Stimulated activated CD4-positive, alpha-beta T cell treated with anti-CD3 and anti-CD28 coated beads, Interleukin-12 subunit alpha, Interleukin-12 subunit beta, amount 100 ng/mL, for 4 hours (primary cell): ENCODE measurements around the gene PNMA8C.
"Not testable (repeated sequence)": the region's sequence is repeated elsewhere in the genome, so short reads cannot be mapped to it uniquely, and the experiment has no call there.

ENCODE experiments used
- DNase-seq: peaks from one replicate; pipeline ENCODE4 v3.0.0-alpha.2; 2020

Gene PNMA8C

GRCh38 chr19:46411088-46411924 lies 17.4 kb downstream of the PNMA8C start:
- DNase-seq, result no peak

DNA sequence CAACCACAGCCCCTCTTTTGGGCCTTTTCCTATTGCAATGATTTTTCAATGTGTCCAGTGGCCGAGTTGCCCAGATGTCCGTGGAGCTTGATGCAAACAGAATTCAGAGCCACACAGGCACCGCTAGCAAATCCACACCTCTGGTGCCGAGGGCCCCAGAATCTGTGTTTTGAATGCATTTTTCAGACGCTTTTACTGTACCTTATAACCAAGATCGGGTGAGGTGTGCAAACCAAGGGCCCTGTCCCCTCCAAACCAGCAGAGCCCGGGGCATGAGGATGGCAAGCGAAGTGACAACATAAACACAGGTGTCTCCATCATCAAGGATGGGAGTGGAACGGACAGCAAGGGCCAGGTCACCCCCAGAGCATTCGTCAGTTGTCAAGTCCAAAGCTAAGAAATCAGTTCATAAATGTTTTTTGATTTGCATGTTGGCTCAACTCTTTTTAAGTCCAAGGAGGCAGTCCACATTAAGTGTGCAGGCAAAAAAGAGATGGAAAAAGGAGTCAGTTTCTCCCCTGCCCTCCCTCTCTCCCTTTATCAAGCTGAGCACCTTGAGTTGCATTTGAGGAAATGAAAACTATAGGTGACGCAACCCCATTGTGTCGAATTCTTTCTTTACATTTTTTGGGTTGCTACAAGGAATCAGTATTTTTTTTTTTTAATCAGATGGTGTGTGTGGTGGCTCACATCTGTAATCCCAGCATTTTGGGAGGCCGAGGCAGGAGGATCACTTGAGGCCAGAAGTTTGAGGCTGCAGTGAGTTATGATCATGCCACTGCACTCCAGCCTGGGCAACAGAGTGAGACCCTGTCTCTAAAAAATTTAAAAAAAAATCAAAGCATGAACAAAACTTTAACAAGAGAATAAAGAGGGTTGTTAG lies 18.3 kb downstream of the PNMA8C start:
- no peak for DNase-seq

DNA sequence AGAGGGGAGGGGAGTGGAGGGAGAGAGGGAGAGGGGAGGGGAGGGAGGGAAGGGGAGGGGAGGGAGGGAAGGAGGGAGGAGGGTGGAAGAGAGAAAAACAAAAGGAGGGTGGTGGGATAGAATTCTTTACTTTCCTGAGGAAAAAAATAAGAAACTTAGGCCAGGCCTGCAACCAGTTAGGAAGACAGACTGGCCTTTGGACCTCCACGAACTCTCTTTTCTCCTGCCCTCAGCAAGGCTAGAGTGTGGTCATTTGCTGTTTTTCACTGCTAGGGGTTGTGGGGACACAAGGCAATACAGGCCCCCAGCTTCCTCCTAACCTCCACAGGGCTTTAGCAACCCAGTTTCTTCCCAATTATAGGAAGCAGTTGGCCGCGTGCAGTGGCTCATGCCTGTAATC lies 19.5 kb downstream of the PNMA8C start:
- no peak for DNase-seq

DNA sequence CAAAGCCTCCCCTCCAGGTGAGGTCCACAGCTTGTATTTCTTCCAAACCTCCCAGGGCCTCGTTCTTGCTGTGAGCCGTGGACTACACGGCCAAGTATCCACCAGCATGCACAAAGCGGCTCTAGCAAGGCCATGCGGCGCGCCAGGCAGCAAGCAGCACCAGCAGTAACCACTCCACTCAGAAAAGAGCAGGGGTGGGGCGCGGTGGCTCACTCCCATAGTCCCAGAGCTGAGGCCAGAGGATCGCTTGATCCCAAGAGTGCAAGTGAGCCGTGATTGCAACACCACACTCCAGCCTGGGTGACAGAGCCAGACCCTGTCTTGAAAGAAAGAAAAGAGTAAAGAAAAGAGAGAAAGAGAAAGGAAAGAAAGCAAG lies 20.1 kb downstream of the PNMA8C start:
- no peak for DNase-seq

GRCh38 chr19:46407856-46408663 lies 20.7 kb downstream of the PNMA8C start:
- no peak for DNase-seq

- no peak for DNase-seq
Measured at GRCh38 chr19:46406976-46407375, 21.8 kb downstream of the PNMA8C start.

- no peak for DNase-seq
Measured at GRCh38 chr19:46404753-46405468, 23.8 kb downstream of the PNMA8C start.

- no peak for DNase-seq
Measured at GRCh38 chr19:46404055-46404752, 24.5 kb downstream of the PNMA8C start.

DNA sequence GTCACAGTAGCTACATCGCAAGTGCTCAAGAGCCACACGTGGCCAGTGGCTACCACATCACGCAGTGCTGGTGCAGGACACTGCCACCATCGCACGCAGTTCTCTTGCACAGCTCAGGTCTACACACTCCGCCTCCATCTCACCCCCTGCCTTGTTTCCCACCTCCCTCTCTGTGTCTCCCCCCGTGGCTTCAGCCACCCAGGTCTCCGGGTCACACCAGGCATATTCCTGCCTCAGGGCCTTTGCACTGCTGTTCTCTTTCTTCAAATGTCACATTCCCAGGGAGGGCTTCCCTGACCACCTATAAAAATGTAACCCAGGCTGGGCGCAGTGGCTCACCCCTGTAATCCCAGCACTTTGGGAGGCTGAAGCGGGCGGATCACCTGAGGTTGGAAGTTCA lies 26.0 kb downstream of the PNMA8C start:
- DNase-seq, result no peak

DNA sequence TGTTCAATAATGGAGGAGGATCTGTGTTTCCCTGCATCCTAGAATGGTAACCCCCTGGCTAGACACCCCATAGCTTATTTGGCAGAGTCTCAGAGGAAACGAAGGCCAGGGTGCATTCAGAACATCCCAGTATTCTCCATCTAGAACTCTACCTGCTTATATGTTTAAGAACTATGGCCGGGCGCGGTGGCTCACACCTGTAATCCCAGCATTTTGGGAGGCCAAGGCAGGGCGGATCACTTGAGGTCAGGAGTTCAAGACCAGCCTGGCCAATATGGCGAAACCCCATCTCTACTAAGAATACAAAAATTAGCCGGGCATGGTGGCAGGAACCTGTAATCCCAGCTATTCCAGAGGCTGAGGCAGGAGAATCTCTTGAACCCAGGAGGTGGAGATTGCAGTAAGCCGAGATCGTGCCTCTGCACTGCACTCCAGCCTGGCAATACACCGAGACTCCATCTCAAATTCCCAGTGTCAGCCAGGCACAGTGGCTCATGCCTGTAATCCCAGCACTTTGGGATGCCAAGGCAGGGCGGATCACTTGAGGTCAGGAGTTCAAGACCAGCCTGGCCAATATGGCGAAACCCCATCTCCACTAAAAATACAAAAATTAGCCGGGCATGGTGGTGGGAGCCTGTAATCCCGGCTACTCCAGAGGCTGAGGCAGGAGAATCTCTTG lies 30.8 kb downstream of the PNMA8C start:
- DNase-seq, result not testable (repeated sequence)

DNA sequence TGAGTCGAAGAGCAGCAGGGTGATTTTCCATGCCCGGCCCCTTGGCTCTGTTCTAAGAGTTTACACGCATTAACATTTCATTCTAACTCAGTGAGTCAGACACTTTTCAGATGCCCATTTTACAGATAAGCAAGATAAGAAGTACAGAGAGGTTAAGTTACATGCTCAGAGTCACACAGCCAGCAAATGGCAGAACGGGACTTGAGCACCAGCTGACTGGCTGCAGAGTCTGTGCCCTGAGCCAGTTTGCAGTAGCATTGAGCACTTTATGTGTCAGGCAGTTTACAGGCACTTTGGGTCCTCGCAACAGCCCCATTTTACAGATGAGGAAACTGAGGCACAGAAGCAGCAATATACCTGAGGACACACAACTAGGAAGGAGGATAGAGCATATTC lies 34.3 kb downstream of the PNMA8C start:
- DNase-seq, result no peak

- DNase-seq, result no peak
Measured at GRCh38 chr19:46393456-46394401, 35.0 kb downstream of the PNMA8C start.

- no peak for DNase-seq
Measured at GRCh38 chr19:46392837-46393236, 35.9 kb downstream of the PNMA8C start.

GRCh38 chr19:46392252-46392801 lies 36.4 kb downstream of the PNMA8C start:
- DNase-seq, result no peak

- no peak for DNase-seq
Measured at GRCh38 chr19:46391296-46392251, 37.2 kb downstream of the PNMA8C start.

GRCh38 chr19:46390866-46391265 lies 37.9 kb downstream of the PNMA8C start:
- no peak for DNase-seq

DNA sequence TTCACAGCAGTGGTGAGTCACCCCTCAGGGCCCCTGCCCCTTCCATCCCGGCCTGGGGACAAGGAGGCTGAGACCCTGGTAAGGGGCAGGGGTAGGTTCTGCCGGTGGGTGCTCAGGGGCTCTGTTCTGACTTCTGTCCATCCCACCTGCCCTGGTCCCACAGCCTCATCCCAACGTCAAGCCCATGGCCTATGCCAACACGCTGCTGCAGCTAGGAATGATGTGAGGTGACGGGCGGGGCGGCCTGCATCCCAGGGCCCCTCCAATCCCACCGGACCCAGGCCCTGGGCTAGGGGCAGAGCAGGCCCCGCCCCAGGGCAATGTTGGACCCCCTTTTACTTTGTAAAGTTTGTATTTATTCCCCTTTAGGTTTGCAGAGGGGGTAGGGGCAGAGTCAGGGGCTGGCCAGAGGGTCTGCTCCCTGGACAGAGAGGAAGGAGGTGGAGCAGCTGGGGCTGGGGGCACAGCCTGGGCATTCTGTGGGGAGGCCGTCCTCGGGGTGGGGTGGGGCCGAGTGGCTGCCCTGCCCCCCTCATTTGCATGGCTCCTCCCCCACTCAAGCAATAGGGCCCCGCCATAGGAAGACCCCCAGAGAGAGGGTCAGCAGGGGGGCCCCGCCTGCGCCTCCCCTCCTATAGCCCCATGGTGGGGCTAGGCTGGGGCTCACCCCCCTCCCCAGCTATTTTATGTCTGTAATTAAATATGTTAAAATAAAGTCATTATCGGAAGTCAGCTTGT lies 38.4 kb downstream of the PNMA8C start:
- DNase-seq, result no peak
